ENCODE measurements around the gene CHMP4A.

Gene CHMP4A

DNA sequence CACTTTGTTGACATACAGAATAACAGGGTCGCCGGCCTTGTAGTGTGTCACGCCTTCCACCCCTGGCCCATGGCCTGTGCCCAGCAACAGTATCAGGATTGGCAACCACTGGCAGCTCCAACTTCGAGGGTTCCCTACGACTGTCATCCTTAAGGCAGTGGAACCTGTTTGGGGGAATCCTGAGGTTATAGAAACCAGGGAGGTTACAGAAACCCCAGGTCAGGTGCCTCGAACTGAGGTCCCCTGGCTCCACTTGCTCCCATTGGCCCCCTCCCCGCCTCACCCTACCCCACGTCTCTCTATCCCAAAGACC, 18.5 kb downstream of the CHMP4A start:
- DNase-seq: no peak

DNA sequence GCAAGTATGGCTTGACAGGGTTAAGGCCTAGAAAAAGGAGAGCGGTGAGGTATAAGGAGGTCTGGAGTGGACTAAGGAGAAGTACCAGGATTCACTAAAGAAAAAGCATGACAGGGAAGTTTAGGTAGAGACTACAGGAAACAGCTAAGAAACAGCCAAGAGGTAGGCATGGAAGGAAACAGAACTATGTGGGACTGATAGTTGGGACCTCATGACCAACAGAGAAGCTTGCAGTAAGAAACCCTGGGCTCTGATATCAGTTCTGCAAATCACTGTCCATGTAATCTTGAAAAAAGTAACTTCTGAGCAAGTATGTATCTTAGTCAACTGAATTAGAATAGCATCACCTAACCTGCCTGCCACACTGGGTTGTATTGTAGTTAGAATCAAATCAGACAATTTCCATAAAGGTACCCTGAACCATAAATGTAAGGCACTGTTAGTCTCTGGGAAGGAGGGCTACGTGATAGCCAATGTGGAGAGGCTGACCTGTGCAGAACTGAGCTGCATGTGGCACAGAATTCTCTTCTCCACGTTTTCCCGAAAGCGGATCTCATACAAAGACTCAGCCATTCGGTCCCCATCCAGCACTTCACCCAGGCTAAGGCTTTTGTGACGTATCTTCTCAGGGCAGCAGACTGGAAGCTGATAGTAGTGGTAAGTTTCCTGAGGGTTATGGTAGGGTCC, 19.0 kb downstream of the CHMP4A start:
- no peak for DNase-seq

- DNase-seq: no peak
Observed at GRCh38 chr14:24192933-24193332, 20.4 kb downstream of the CHMP4A start.

DNA sequence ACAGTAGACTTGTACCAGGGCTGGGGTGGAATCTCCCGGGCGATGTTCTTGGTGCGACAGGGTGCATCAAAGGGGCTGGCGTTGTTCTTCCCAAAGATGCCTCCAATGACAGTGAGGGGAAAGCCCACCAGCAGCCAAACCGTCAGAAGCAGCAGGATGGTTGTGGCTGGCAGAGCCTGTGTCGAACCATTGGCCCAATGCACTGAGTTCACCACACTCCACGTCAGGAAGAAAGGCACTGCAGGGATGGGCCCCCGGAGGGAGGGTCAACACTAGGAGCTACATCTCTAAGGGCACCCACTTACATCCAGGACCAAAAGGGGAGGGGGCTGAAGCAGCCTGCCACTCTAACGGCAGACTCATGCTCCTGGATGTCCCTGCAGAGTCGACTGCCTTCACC, 22.9 kb downstream of the CHMP4A start:
- no peak for DNase-seq

DNA sequence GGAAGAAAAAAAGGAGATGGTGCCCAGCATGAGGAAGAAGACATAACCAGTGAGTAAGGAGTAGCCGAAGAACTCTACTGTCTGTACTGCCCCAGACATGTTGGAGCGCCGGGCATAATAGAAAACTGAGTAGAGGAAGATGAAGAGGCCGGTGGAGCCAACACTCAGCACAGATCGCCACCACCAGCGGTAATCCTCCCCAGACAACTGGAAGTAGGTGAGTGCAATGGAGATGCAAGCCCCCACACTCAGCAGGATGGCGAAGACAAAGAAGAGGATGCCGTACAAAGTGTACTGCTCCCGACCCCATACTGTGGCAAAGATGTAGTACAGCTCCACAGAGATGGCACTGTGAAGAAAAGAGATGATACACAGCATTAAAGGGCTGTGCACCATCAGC, 23.8 kb downstream of the CHMP4A start:
- no peak for DNase-seq

DNA sequence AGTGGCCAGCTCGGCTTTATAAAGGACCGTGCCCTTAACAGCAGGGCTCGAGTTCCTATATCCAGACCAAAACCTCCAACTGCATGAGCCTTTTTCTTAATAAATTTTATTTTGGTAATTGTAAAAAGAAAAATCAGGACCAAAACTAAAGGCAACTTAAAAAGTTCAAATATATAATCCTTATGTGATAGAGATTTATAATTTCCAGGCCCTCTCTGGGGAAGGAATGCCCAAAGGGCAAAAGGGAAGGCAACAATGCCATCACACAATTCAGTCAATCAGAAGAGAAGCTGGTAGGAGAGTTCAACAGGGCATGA, 24.3 kb downstream of the CHMP4A start:
- DNase-seq: no peak

DNA sequence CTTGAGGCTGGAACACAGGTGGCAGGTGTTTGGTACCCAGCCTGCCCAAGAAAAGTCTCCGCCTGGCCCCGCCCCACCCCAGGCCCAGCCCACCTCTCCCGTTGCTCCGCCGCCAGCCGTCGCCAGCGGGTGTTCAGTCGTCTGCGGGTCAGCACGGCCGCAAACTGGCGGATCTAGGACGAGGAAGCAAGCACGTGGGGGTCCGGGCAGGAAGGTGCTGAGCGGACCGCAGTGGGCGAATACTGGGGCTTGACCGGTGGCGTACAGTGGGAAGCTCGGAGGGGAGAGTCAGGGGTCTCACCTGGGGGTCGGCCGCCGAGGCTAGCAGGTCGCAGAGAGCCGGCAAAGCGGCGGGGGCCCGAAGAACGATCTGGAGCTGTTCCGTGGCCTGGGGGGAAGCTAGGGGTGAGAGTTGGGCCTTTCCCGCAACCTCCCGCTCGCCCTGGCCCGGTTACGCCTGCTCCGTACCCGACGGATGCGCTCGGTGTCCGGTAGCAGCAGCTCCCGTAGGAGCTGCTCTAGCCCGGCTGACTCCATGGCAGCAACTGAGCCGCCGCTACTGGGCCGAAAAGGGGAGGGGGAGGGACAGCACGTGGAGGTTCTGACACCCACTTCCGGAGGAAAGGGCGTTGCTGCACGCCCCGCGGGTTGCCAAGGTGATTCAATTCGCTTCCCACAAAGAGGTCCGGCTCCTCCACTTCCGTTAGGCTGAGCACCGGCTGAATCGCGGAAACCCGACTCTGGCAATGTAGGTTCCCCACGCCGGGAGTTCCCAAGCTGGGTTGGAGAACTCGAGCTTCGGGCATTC, 24.8 kb downstream of the CHMP4A start, which contains the start of gene IPO4:
Gene IPO4 (minus strand): TSS at position 566 of the 808 bp plus-strand sequence. CDS start 29 bp downstream, at position 537.
- peak; percentile 96 for DNase-seq

GRCh38 chr14:24187539-24187915, 25.8 kb downstream of the CHMP4A start:
- no peak for DNase-seq

- DNase-seq: no peak
Observed at GRCh38 chr14:24186831-24187538, 26.3 kb downstream of the CHMP4A start.

DNA sequence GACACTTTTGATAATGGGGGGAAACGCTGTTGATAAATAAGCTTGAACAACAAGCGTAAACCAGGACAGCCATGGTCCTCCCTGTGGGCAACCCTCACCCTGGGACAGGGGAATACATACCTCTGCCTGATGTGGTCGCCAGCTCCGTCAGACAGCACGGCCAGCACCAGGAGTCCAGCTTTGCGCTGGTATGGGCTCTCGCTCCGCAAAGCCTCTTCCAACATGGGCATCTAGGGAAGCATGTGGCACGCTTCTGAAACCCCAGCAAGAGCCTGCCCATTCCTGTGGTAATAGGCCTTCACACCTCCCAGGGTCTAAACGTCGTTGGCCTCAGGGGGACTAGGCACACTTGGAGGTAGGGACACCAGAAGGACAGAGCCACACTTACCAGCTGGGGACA, 27.5 kb downstream of the CHMP4A start:
- DNase-seq: no peak

DNA sequence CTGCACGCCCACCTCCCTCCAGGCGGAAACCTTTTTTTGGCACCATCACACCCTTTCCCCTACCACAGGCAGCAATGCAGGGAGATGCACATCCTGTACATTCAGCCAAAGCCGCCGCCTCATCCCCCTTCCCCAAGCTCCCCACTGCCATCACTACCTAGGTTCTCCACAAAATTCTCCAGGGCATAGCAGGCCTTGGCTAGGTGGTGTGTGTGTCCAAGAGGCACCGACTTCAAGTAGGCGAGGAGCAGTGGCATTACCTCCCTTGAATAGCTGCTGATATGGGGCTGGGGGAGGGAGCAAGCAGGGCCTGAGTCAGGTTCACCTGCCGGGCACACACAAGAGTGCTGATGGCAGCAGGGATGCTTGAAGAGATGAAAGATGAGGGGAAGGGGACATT, 28.3 kb downstream of the CHMP4A start:
- DNase-seq: no peak

- no peak for DNase-seq
Observed at GRCh38 chr14:24184104-24184970, 29.0 kb downstream of the CHMP4A start.

GRCh38 chr14:24183014-24183481, 30.2 kb downstream of the CHMP4A start:
- no peak for DNase-seq

GRCh38 chr14:24182110-24182882, 31.0 kb downstream of the CHMP4A start:
- no peak for DNase-seq

GRCh38 chr14:24181371-24182077, 31.8 kb downstream of the CHMP4A start:
- no peak for DNase-seq

DNA sequence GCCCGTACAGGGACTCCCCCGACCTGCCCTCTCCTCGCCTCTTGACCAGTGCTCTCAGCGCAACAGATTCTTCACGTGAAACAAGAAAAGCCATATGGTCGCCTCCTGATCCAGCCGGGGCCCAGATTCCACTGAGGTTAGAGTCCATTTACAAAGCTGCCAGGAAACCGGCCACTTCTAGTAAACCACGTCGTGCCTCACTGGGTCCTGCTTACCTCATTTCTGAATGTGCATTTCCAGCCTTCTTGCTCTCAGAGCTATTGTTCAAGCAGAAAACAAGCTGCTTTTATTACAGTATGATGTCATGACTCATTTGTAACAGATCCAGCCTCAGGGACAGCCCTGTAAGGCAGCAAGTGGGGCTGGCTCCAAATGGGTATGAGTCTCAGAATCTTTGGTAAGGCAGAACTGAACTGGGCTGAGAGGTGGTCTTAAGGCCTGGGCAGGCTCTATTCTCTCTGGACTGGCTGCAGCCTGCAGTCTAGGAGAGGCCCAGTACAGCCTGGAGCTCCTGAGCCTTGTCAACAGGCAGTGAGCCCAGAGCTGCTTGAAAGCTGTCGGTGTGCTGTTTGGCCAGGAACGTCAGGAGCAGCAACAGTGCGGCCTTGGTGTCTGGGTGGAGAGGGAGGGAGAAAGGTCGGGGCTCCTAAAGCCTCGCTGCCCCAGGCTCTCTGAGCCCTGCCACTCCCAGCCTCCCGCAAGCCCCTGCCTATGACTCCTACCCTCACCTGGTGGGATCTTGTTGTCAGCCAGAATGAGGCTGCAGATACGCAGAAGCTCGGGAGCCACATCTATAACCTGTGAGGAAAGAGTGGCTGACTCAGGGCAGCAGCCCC, 33.1 kb downstream of the CHMP4A start:
- DNase-seq: no peak

DNA sequence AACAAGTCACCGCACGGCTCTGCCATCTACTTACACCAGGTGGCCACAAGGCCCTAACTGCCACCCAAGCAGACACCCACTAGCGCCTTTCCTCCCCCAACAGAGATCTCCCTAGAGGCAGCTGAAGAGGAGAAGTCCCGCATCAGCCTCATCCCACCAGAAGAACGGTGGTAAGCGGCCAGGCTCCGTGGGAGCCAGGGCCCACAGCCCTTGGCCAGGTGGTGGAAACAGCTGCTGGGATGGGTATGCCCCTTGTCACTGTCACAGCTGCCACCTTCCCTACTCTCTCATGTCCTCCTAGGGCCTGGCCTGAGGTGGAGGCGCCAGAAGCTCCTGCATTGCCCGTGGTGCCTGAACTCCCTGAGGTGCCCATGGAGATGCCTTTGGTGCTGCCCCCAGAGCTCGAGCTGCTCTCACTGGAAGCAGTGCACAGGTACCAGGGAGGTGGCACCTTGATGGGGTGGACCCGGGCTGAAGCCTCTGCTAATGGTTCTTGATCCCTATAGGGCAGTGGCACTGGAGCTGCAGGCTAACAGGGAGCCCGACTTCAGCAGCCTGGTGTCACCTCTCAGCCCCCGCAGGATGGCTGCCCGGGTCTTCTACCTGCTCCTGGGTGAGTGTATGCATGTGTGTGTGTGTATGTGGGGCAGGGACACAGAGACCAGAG, 33.9 kb downstream of the CHMP4A start:
- DNase-seq: no peak

DNA sequence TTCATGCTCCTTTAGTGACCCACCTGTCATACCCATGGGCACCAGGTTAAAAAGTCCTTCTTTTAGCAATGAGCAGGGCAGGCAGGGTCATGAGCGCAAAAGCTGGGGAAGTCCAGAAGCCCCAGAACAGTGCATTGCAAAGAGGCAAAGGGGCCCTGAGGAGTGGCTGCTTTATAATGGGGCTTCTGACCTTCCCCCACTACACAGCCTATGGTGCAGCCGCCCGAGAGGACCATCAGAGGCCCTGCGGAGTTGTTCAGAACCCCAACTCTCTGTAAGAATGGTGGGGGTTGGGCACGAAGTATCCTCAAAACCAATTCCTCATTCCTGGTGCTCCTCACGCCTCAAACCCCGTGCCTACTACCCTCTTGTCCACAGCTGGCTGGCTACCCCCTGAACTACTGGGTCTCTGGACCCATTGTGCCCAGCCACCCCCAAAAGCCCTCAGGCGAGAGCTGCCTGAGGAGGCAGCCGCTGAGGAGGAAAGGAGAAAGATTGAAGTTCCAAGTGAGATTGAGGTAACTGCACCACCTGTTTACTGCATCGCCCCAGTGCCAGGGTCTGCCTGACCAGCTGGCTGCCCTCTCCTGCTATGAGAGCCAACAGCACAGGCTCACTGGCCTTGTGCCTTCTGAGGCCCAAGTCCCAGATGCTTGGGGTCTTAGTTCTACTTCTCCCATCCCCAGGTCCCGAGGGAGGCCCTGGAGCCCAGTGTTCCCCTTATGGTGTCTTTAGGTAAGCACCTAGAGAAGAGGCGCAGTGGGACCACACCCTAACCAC, 34.7 kb downstream of the CHMP4A start:
- DNase-seq: no peak

GRCh38 chr14:24177891-24178290, 35.4 kb downstream of the CHMP4A start:
- DNase-seq: no peak

All from NCI-H1105 (cell line).